Neural cell (in vitro differentiated cells): ENCODE results near the gene CEBPA.

Experiments
- CTCF ChIP-seq: fragments of 450-650 bp; IDR thresholded peaks from 2 replicates; pipeline ENCODE4 v1.5.1; 2014; ENCODE audit warnings: antibody characterized with exemption, mild to moderate bottlenecking, moderate library complexity; ENCODE audit not compliant: poor library complexity, severe bottlenecking
- EP300 ChIP-seq: fragments of 450-650 bp; conservative IDR thresholded peaks from 2 replicates; pipeline ENCODE4 v1.6.1; 2014; ENCODE audit warnings: antibody characterized with exemption, mild to moderate bottlenecking, moderate library complexity; ENCODE audit not compliant: poor library complexity, severe bottlenecking
- REST ChIP-seq: IDR thresholded peaks from 2 replicates; pipeline ENCODE4 v1.6.1; 2012; ENCODE audit warnings: borderline replicate concordance
- TAF1 ChIP-seq: IDR thresholded peaks from 2 replicates; pipeline ENCODE4 v1.6.1; 2012; ENCODE audit warnings: low read depth

GRCh38 chr19:33264881-33265445 is 37.4 kb downstream of the CEBPA start:
- TF ChIP-seq CTCF (no peak), REST (no peak), TAF1 (no peak), EP300 (no peak)
